ENCODE data around the gene PPP1R3F.
"Not testable (repeated sequence)": the region's sequence is repeated elsewhere in the genome, so short reads cannot be mapped to it uniquely, and the experiment has no call there.

Gene PPP1R3F

GRCh38 chrX:49322266-49322665 is 52.7 kb downstream of the PPP1R3F start:
- DNase-seq = not testable (repeated sequence)

- not testable (repeated sequence) for DNase-seq
Observed at GRCh38 chrX:49323735-49324134, 54.1 kb downstream of the PPP1R3F start.

- DNase-seq = not testable (repeated sequence)
Observed at GRCh38 chrX:49330421-49330820, 60.8 kb downstream of the PPP1R3F start.

- not testable (repeated sequence) for DNase-seq
Observed at GRCh38 chrX:49331282-49331681, 61.7 kb downstream of the PPP1R3F start, which contains the start of gene GAGE13. Gene GAGE13 (plus strand): TSS chrX:49331582. CDS start chrX:49332738, 1,156 bp downstream.

GRCh38 chrX:49331841-49332240 is 62.2 kb downstream of the PPP1R3F start:
- DNase-seq = not testable (repeated sequence)

Measured in NCI-H446 (cell line).